ENCODE results near the gene SMIM11.
"Not testable (repeated sequence)": the region's sequence is repeated elsewhere in the genome, so short reads cannot be mapped to it uniquely, and the experiment has no call there.

DNA sequence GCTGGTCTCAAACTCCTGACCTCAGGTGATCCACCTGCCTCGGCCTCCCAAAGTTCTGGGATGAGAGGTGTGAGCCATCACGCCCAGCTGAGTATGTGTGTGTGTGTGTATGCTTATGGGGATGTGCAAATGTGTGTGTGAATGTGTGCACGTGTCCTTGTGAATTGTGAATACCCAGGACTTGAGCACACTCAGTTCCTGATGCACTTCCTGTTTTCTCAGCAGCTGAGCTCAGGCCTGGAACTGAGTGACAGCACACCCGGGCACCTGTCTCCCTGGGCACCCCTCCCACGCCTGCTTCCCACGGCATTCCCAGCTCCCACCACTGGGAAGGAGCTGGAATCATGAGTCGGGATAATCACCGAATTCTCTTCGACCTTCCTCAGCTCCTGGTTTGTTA is 32.0 kb downstream of the SMIM11 start:
- TF ChIP-seq ZNF211 (tag by site-specific recombination; IDR thresholded peaks at IDR 0.05; ENCODE audit: low read depth); ZIC2 (tag by site-specific recombination; IDR thresholded peaks at IDR 0.05); KLF10 (tag by site-specific recombination; IDR thresholded peaks at IDR 0.05); ZNF19 (tag by site-specific recombination; IDR thresholded peaks at IDR 0.05; ENCODE audit: low read depth); ZNF449 (tag by site-specific recombination; IDR thresholded peaks at IDR 0.05): not testable (repeated sequence)
- TF ChIP-seq, protein P1, sequence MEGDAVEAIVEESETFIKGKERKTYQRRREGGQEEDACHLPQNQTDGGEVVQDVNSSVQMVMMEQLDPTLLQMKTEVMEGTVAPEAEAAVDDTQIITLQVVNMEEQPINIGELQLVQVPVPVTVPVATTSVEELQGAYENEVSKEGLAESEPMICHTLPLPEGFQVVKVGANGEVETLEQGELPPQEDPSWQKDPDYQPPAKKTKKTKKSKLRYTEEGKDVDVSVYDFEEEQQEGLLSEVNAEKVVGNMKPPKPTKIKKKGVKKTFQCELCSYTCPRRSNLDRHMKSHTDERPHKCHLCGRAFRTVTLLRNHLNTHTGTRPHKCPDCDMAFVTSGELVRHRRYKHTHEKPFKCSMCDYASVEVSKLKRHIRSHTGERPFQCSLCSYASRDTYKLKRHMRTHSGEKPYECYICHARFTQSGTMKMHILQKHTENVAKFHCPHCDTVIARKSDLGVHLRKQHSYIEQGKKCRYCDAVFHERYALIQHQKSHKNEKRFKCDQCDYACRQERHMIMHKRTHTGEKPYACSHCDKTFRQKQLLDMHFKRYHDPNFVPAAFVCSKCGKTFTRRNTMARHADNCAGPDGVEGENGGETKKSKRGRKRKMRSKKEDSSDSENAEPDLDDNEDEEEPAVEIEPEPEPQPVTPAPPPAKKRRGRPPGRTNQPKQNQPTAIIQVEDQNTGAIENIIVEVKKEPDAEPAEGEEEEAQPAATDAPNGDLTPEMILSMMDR (tag by site-specific recombination; IDR thresholded peaks at IDR 0.05): not testable (repeated sequence)
- TF ChIP-seq, protein P2, sequence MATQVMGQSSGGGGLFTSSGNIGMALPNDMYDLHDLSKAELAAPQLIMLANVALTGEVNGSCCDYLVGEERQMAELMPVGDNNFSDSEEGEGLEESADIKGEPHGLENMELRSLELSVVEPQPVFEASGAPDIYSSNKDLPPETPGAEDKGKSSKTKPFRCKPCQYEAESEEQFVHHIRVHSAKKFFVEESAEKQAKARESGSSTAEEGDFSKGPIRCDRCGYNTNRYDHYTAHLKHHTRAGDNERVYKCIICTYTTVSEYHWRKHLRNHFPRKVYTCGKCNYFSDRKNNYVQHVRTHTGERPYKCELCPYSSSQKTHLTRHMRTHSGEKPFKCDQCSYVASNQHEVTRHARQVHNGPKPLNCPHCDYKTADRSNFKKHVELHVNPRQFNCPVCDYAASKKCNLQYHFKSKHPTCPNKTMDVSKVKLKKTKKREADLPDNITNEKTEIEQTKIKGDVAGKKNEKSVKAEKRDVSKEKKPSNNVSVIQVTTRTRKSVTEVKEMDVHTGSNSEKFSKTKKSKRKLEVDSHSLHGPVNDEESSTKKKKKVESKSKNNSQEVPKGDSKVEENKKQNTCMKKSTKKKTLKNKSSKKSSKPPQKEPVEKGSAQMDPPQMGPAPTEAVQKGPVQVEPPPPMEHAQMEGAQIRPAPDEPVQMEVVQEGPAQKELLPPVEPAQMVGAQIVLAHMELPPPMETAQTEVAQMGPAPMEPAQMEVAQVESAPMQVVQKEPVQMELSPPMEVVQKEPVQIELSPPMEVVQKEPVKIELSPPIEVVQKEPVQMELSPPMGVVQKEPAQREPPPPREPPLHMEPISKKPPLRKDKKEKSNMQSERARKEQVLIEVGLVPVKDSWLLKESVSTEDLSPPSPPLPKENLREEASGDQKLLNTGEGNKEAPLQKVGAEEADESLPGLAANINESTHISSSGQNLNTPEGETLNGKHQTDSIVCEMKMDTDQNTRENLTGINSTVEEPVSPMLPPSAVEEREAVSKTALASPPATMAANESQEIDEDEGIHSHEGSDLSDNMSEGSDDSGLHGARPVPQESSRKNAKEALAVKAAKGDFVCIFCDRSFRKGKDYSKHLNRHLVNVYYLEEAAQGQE (tag by site-specific recombination; IDR thresholded peaks at IDR 0.05): not testable (repeated sequence)
